Central memory CD8-positive, alpha-beta T cell (primary cell): ENCODE data around the gene PLPP3.
A peak's percentile ranks its signal among the peaks of the same experiment; 100 is the strongest.

Experiments used
- ATAC-seq: fragments of 150-1000 bp; cut with Tn5 transposase; replicated peaks from 2 replicates; pipeline ENCODE4 v1.10.0; 2022; ENCODE audit warnings: mild to moderate bottlenecking, moderate FRiP score, moderate number of reproducible peaks; ENCODE audit not compliant: poor library complexity, severe bottlenecking; ENCODE audit errors: extremely low read depth
- DNase-seq, 2 donors: peaks; one replicate each; pipeline ENCODE4 v3.0.0; 2021; ENCODE audit warnings: low spot score in 2 of 2
- H3K27ac Mint-ChIP-seq: one replicate; pipeline ENCODE4 v1.8.0; 2022; ENCODE audit warnings: low read depth, mild to moderate bottlenecking, moderate library complexity, mixed read lengths
- H3K27me3 Mint-ChIP-seq: one replicate; pipeline ENCODE4 v1.8.0; 2022; ENCODE audit warnings: mixed read lengths
- H3K36me3 Mint-ChIP-seq: one replicate; pipeline ENCODE4 v1.8.0; 2022; ENCODE audit warnings: mild to moderate bottlenecking, moderate library complexity, mixed read lengths; ENCODE audit not compliant: insufficient read depth
- H3K4me1 Mint-ChIP-seq: one replicate; pipeline ENCODE4 v1.8.0; 2022; ENCODE audit warnings: mixed read lengths
- H3K4me3 Mint-ChIP-seq: one replicate; pipeline ENCODE4 v1.8.0; 2022; ENCODE audit warnings: mild to moderate bottlenecking, moderate library complexity, mixed read lengths
- H3K9me3 Mint-ChIP-seq: one replicate; pipeline ENCODE4 v1.8.0; 2022; ENCODE audit warnings: mixed read lengths

The PLPP3 gene

GRCh38 chr1:56586502-56586901, 7.1 kb upstream of the PLPP3 start:
- Mint-ChIP-seq H3K4me3 (no peak overlapping the region), H3K36me3 (no peaks in the 10 kb centered on the region), H3K4me1 (no peaks in the 10 kb centered on the region), H3K27ac (no peak overlapping the region), H3K27me3 (peaks cover 3% of the 10 kb centered on the region), H3K9me3 (peaks cover 5% of the 10 kb centered on the region)
- DNase-seq = no peak
- ATAC-seq = no peak

- DNase-seq = no peak
- peaks cover 8% of the 10 kb centered on the region for H3K27me3 Mint-ChIP-seq
- no peak overlapping the region for H3K4me3 Mint-ChIP-seq
- H3K27ac Mint-ChIP-seq = no peak overlapping the region
- no peak for ATAC-seq
- no peaks in the 10 kb centered on the region for H3K9me3 Mint-ChIP-seq
- no peaks in the 10 kb centered on the region for H3K4me1 Mint-ChIP-seq
- no peaks in the 10 kb centered on the region for H3K36me3 Mint-ChIP-seq
Measured at GRCh38 chr1:56585985-56586384, 6.6 kb upstream of the PLPP3 start.

- DNase-seq = no peak
- H3K27ac Mint-ChIP-seq = no peak overlapping the region
Measured at GRCh38 chr1:56584910-56585528, 5.7 kb upstream of the PLPP3 start.

GRCh38 chr1:56583957-56584468, 4.7 kb upstream of the PLPP3 start:
- Mint-ChIP-seq H3K27ac (no peak overlapping the region), H3K9me3 (no peaks in the 10 kb centered on the region), H3K27me3 (peaks cover 28% of the 10 kb centered on the region), H3K4me1 (no peaks in the 10 kb centered on the region), H3K4me3 (no peak overlapping the region), H3K36me3 (no peaks in the 10 kb centered on the region)
- ATAC-seq (no peak), DNase-seq (no peak)

More at GRCh38 chr1:56584910-56585528, 5.7 kb upstream of the PLPP3 start:
- ATAC-seq = no peak
- Mint-ChIP-seq H3K4me1 (no peaks in the 10 kb centered on the region), H3K27me3 (peaks cover 18% of the 10 kb centered on the region), H3K9me3 (no peaks in the 10 kb centered on the region), H3K4me3 (no peak overlapping the region), H3K36me3 (no peaks in the 10 kb centered on the region)

GRCh38 chr1:56580771-56581170, 1.4 kb upstream of the PLPP3 start:
- no peaks in the 10 kb centered on the region for H3K36me3 Mint-ChIP-seq
- no peaks in the 10 kb centered on the region for H3K9me3 Mint-ChIP-seq
- no peak overlapping the region for H3K4me3 Mint-ChIP-seq
- no peak overlapping the region for H3K27ac Mint-ChIP-seq
- H3K4me1 Mint-ChIP-seq = no peaks in the 10 kb centered on the region
- no peak for ATAC-seq
- no peak for DNase-seq
- H3K27me3 Mint-ChIP-seq = peaks cover 44% of the 10 kb centered on the region

GRCh38 chr1:56578138-56578962, 1.0 kb downstream of the PLPP3 start:
- peaks cover 44% of the 10 kb centered on the region for H3K27me3 Mint-ChIP-seq
- no peaks in the 10 kb centered on the region for H3K4me1 Mint-ChIP-seq
- H3K27ac Mint-ChIP-seq = no peak overlapping the region

GRCh38 chr1:56577406-56578137, 1.8 kb downstream of the PLPP3 start:
- Mint-ChIP-seq H3K27me3 (peaks cover 44% of the 10 kb centered on the region), H3K4me1 (no peaks in the 10 kb centered on the region), H3K36me3 (no peaks in the 10 kb centered on the region), H3K4me3 (no peak overlapping the region), H3K27ac (no peak overlapping the region), H3K9me3 (no peaks in the 10 kb centered on the region)
- DNase-seq (no peak), ATAC-seq (no peak)

More at GRCh38 chr1:56578138-56578962, 1.0 kb downstream of the PLPP3 start:
- H3K36me3 Mint-ChIP-seq = no peaks in the 10 kb centered on the region
- H3K9me3 Mint-ChIP-seq = no peaks in the 10 kb centered on the region
- ATAC-seq (no peak), DNase-seq (no peak)
- H3K4me3 Mint-ChIP-seq = peak overlapping the region; percentile 11

- ATAC-seq (no peak), DNase-seq (no peak)
- no peaks in the 10 kb centered on the region for H3K9me3 Mint-ChIP-seq
- no peak overlapping the region for H3K27ac Mint-ChIP-seq
- H3K36me3 Mint-ChIP-seq = no peaks in the 10 kb centered on the region
- no peak overlapping the region for H3K4me3 Mint-ChIP-seq
- peaks cover 44% of the 10 kb centered on the region for H3K27me3 Mint-ChIP-seq
- H3K4me1 Mint-ChIP-seq = no peaks in the 10 kb centered on the region
Measured at GRCh38 chr1:56576880-56577405, 2.4 kb downstream of the PLPP3 start.

GRCh38 chr1:56575865-56576264, 3.5 kb downstream of the PLPP3 start:
- no peaks in the 10 kb centered on the region for H3K4me1 Mint-ChIP-seq
- DNase-seq (no peak), ATAC-seq (no peak)
- peaks cover 35% of the 10 kb centered on the region for H3K27me3 Mint-ChIP-seq
- H3K36me3 Mint-ChIP-seq = no peaks in the 10 kb centered on the region
- no peak overlapping the region for H3K27ac Mint-ChIP-seq
- H3K9me3 Mint-ChIP-seq = no peaks in the 10 kb centered on the region
- H3K4me3 Mint-ChIP-seq = no peak overlapping the region

- Mint-ChIP-seq H3K27ac (no peak overlapping the region), H3K36me3 (no peaks in the 10 kb centered on the region), H3K9me3 (no peaks in the 10 kb centered on the region), H3K4me3 (no peak overlapping the region), H3K27me3 (peaks cover 24% of the 10 kb centered on the region), H3K4me1 (no peaks in the 10 kb centered on the region)
- DNase-seq (no peak), ATAC-seq (no peak)
Measured at GRCh38 chr1:56574794-56575193, 4.6 kb downstream of the PLPP3 start.

GRCh38 chr1:56573311-56573710, 6.1 kb downstream of the PLPP3 start:
- H3K4me3 Mint-ChIP-seq = no peak overlapping the region
- H3K4me1 Mint-ChIP-seq = no peaks in the 10 kb centered on the region
- DNase-seq (no peak), ATAC-seq (no peak)
- no peak overlapping the region for H3K27ac Mint-ChIP-seq
- peaks cover 14% of the 10 kb centered on the region for H3K27me3 Mint-ChIP-seq
- no peaks in the 10 kb centered on the region for H3K36me3 Mint-ChIP-seq
- H3K9me3 Mint-ChIP-seq = no peaks in the 10 kb centered on the region

GRCh38 chr1:56572334-56573050, 6.9 kb downstream of the PLPP3 start:
- no peaks in the 10 kb centered on the region for H3K4me1 Mint-ChIP-seq
- no peak overlapping the region for H3K27ac Mint-ChIP-seq
- no peak overlapping the region for H3K4me3 Mint-ChIP-seq
- no peaks in the 10 kb centered on the region for H3K36me3 Mint-ChIP-seq
- ATAC-seq (no peak), DNase-seq (no peak)
- H3K27me3 Mint-ChIP-seq = peaks cover 5% of the 10 kb centered on the region
- H3K9me3 Mint-ChIP-seq = no peaks in the 10 kb centered on the region
